Progenitor cell of endocrine pancreas (in vitro differentiated cells): ENCODE results near the gene KRT8. TPM values are rescaled to one million over a fixed set of nuclear protein-coding genes. Genes with fewer than 3 reads are reported as not detected.
A peak's percentile ranks its signal among the peaks of the same experiment; 100 is the strongest.

ENCODE experiments used
- DNase-seq: peaks from one replicate; pipeline ENCODE4 v3.0.0; 2021; ENCODE audit warnings: low spot score; ENCODE audit not compliant: unreplicated experiment
- H3K27ac Mint-ChIP-seq: 2 replicates; pipeline ENCODE4 v1.8.0; 2021; ENCODE audit warnings: mild to moderate bottlenecking, moderate library complexity, mixed read lengths
- H3K27me3 Mint-ChIP-seq: 2 replicates; pipeline ENCODE4 v1.8.0; 2021; ENCODE audit warnings: mixed read lengths
- H3K36me3 Mint-ChIP-seq: 2 replicates; pipeline ENCODE4 v1.8.0; 2022; ENCODE audit warnings: mixed read lengths; ENCODE audit not compliant: insufficient read depth
- H3K4me1 Mint-ChIP-seq: 2 replicates; pipeline ENCODE4 v1.8.0; 2021; ENCODE audit warnings: low read depth, mixed read lengths
- H3K4me3 Mint-ChIP-seq: 2 replicates; pipeline ENCODE4 v1.8.0; 2021; ENCODE audit warnings: low read depth, mild to moderate bottlenecking, moderate library complexity, mixed read lengths
- H3K9me3 Mint-ChIP-seq: 2 replicates; pipeline ENCODE4 v1.8.0; 2021; ENCODE audit warnings: low read depth, mixed read lengths
- CTCF ChIP-seq: fragments of 200-600 bp; sonication (generic); IDR thresholded peaks from one replicate; pipeline ENCODE4 v1.5.0; 2021; ENCODE audit warnings: antibody characterized with exemption, mild to moderate bottlenecking; ENCODE audit not compliant: unreplicated experiment
- total RNA-seq: library from RNA; stranded (reverse); gene quantifications from 2 replicates; pipeline ENCODE4 v1.2.1, GENCODE V29; 2021

KRT8 gene
- total RNA-seq, 1 donor from 2014 or later, result 1,180 TPM

GRCh38 chr12:52879394-52880351 lies 25.2 kb downstream of the KRT8 start:
- H3K4me3 Mint-ChIP-seq, result peak overlapping the region; percentile 21
- H3K36me3 Mint-ChIP-seq, result no peaks in the 10 kb centered on the region
- peak; percentile 64 for TF ChIP-seq CTCF
- peaks cover 15% of the 10 kb centered on the region for H3K4me1 Mint-ChIP-seq
- no peaks in the 10 kb centered on the region for H3K9me3 Mint-ChIP-seq
- no peak overlapping the region for H3K27ac Mint-ChIP-seq
- peaks cover 23% of the 10 kb centered on the region for H3K27me3 Mint-ChIP-seq
- DNase-seq, result peak; percentile 69

GRCh38 chr12:52878507-52879393 lies 26.1 kb downstream of the KRT8 start:
- DNase-seq, result no peak
- Mint-ChIP-seq H3K9me3 (no peaks in the 10 kb centered on the region), H3K27ac (no peak overlapping the region), H3K4me1 (peaks cover 11% of the 10 kb centered on the region), H3K4me3 (no peak overlapping the region), H3K27me3 (peaks cover 29% of the 10 kb centered on the region), H3K36me3 (no peaks in the 10 kb centered on the region)
- no peak for TF ChIP-seq CTCF

- DNase-seq, result no peak
- Mint-ChIP-seq H3K4me3 (no peak overlapping the region), H3K9me3 (no peaks in the 10 kb centered on the region), H3K4me1 (peaks cover 21% of the 10 kb centered on the region), H3K36me3 (no peaks in the 10 kb centered on the region), H3K27ac (no peak overlapping the region), H3K27me3 (peaks cover 42% of the 10 kb centered on the region)
- no peak for TF ChIP-seq CTCF
Measured at GRCh38 chr12:52877242-52877641, 27.6 kb downstream of the KRT8 start.

- no peaks in the 10 kb centered on the region for H3K36me3 Mint-ChIP-seq
- H3K27ac Mint-ChIP-seq, result no peak overlapping the region
- no peak overlapping the region for H3K4me3 Mint-ChIP-seq
- H3K4me1 Mint-ChIP-seq, result peaks cover 21% of the 10 kb centered on the region
- no peaks in the 10 kb centered on the region for H3K9me3 Mint-ChIP-seq
- DNase-seq, result no peak
- H3K27me3 Mint-ChIP-seq, result peaks cover 49% of the 10 kb centered on the region
- no peak for TF ChIP-seq CTCF
Measured at GRCh38 chr12:52876372-52876771, 28.5 kb downstream of the KRT8 start.
